Measurements from ENCODE around the gene PARP14. TPM values are rescaled to one million over a fixed set of nuclear protein-coding genes. Genes with fewer than 3 reads are reported as not detected.

Gene PARP14
- total and polyA plus RNA-seq, 10 of the 15 experiments (the other 5 are each of a cell fraction or from before 2014, with no cell fraction given), result 21.6 to 189 (median 92.7) TPM

DNA sequence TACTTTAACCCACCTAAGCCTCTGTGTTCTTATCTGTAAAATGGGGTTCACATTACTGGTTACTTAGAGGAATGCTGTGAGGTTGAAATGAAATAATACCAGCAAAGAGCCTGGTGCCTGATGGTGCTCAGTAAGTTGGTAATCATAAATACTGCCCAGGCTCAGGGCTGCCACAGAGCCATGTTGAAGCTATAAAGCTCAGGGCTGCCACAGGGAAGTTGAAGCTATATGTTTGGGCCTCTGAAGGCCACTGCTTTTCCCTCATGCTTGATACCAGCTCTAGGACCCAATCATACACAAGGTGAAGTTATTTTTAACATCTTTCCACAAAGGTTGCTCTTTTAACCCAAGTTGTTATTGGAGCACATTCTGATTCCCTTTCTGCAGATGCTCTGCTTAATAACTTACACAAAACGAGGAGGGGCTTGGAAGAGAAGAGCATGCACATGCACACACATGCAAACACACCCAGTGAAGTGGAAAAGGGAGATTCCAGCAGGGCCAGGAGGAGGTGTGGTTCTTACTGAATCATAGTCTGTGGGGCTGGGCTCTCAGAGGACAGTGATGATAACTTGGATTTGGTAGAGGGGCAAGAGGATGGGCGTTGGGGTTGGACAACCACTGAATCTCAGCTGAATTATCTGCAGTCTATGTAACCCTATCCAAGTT is 17.4 kb downstream of the PARP14 start (continued):
- TF ChIP-seq, protein P1, sequence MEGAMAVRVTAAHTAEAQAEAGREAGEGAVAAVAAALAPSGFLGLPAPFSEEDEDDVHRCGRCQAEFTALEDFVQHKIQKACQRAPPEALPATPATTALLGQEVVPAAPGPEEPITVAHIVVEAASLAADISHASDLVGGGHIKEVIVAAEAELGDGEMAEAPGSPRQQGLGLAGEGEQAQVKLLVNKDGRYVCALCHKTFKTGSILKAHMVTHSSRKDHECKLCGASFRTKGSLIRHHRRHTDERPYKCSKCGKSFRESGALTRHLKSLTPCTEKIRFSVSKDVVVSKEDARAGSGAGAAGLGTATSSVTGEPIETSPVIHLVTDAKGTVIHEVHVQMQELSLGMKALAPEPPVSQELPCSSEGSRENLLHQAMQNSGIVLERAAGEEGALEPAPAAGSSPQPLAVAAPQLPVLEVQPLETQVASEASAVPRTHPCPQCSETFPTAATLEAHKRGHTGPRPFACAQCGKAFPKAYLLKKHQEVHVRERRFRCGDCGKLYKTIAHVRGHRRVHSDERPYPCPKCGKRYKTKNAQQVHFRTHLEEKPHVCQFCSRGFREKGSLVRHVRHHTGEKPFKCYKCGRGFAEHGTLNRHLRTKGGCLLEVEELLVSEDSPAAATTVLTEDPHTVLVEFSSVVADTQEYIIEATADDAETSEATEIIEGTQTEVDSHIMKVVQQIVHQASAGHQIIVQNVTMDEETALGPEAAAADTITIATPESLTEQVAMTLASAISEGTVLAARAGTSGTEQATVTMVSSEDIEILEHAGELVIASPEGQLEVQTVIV (IDR thresholded peaks at IDR 0.05; ENCODE audit: borderline replicate concordance, partially characterized antibody), result no peak
- TF ChIP-seq STAT1 (conservative IDR thresholded peaks at IDR 0.05), result no peak
- peak; percentile 90 for TF ChIP-seq RELA (IDR thresholded peaks at IDR 0.05; ENCODE audit: borderline replicate concordance, partially characterized antibody)
- no peak for TF ChIP-seq NBN (IDR thresholded peaks at IDR 0.05)
- TF ChIP-seq, protein P2, sequence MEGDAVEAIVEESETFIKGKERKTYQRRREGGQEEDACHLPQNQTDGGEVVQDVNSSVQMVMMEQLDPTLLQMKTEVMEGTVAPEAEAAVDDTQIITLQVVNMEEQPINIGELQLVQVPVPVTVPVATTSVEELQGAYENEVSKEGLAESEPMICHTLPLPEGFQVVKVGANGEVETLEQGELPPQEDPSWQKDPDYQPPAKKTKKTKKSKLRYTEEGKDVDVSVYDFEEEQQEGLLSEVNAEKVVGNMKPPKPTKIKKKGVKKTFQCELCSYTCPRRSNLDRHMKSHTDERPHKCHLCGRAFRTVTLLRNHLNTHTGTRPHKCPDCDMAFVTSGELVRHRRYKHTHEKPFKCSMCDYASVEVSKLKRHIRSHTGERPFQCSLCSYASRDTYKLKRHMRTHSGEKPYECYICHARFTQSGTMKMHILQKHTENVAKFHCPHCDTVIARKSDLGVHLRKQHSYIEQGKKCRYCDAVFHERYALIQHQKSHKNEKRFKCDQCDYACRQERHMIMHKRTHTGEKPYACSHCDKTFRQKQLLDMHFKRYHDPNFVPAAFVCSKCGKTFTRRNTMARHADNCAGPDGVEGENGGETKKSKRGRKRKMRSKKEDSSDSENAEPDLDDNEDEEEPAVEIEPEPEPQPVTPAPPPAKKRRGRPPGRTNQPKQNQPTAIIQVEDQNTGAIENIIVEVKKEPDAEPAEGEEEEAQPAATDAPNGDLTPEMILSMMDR (IDR thresholded peaks at IDR 0.05 in 2 of 3, conservative IDR thresholded peaks at IDR 0.05 in 1 of 3; ENCODE audit: control insufficient read depth in 2 of 3, extremely low read depth in 1 of 3, insufficient read depth in 1 of 3, low read depth in 3 of 3, low read length in 3 of 3), result no peak
- no peak for TF ChIP-seq RCOR1 (conservative IDR thresholded peaks at IDR 0.05; ENCODE audit: low read depth, low read length)
- 0 out of 2 replicates have a peak, but pooled peaks have one; percentile 30 for TF ChIP-seq SMARCA5 (IDR thresholded peaks at IDR 0.05)
- TF ChIP-seq, protein P3, sequence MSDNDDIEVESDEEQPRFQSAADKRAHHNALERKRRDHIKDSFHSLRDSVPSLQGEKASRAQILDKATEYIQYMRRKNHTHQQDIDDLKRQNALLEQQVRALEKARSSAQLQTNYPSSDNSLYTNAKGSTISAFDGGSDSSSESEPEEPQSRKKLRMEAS (IDR thresholded peaks at IDR 0.05; ENCODE audit: low read depth, low read length), result no peak
- TF ChIP-seq NR2F1 (conservative IDR thresholded peaks at IDR 0.05), result no peak
- no peak for TF ChIP-seq BMI1 (IDR thresholded peaks at IDR 0.05; ENCODE audit: borderline replicate concordance)
- 0 out of 2 replicates have a peak, but pooled peaks have one; percentile 35 for TF ChIP-seq HDGF (IDR thresholded peaks at IDR 0.05)
- peak; percentile 88 for TF ChIP-seq PAX5 (IDR thresholded peaks at IDR 0.05; ENCODE audit: borderline replicate concordance, low read depth, low read length)
- no peak for TF ChIP-seq CHD4 (IDR thresholded peaks at IDR 0.05)
- no peak for TF ChIP-seq SIN3A (IDR thresholded peaks at IDR 0.05; ENCODE audit: low read depth, low read length)
- TF ChIP-seq BRCA1 (IDR thresholded peaks at IDR 0.05; ENCODE audit: low read depth, low read length), result no peak
- TF ChIP-seq, protein P4, sequence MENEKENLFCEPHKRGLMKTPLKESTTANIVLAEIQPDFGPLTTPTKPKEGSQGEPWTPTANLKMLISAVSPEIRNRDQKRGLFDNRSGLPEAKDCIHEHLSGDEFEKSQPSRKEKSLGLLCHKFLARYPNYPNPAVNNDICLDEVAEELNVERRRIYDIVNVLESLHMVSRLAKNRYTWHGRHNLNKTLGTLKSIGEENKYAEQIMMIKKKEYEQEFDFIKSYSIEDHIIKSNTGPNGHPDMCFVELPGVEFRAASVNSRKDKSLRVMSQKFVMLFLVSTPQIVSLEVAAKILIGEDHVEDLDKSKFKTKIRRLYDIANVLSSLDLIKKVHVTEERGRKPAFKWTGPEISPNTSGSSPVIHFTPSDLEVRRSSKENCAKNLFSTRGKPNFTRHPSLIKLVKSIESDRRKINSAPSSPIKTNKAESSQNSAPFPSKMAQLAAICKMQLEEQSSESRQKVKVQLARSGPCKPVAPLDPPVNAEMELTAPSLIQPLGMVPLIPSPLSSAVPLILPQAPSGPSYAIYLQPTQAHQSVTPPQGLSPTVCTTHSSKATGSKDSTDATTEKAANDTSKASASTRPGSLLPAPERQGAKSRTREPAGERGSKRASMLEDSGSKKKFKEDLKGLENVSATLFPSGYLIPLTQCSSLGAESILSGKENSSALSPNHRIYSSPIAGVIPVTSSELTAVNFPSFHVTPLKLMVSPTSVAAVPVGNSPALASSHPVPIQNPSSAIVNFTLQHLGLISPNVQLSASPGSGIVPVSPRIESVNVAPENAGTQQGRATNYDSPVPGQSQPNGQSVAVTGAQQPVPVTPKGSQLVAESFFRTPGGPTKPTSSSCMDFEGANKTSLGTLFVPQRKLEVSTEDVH (IDR thresholded peaks at IDR 0.05; ENCODE audit: low read depth, partially characterized antibody), result no peak

Data from GM12878 (cell line).